HG03460 (cell line): ENCODE data around the gene UGT1A10.
"Not testable (repeated sequence)": the region's sequence is repeated elsewhere in the genome, so short reads cannot be mapped to it uniquely, and the experiment has no call there.

ENCODE experiments used
- ATAC-seq: cut with Tn5 transposase; IDR thresholded peaks from one replicate; pipeline ENCODE4 v1.9.1; 2021; ENCODE audit not compliant: unreplicated experiment

UGT1A10 gene

DNA sequence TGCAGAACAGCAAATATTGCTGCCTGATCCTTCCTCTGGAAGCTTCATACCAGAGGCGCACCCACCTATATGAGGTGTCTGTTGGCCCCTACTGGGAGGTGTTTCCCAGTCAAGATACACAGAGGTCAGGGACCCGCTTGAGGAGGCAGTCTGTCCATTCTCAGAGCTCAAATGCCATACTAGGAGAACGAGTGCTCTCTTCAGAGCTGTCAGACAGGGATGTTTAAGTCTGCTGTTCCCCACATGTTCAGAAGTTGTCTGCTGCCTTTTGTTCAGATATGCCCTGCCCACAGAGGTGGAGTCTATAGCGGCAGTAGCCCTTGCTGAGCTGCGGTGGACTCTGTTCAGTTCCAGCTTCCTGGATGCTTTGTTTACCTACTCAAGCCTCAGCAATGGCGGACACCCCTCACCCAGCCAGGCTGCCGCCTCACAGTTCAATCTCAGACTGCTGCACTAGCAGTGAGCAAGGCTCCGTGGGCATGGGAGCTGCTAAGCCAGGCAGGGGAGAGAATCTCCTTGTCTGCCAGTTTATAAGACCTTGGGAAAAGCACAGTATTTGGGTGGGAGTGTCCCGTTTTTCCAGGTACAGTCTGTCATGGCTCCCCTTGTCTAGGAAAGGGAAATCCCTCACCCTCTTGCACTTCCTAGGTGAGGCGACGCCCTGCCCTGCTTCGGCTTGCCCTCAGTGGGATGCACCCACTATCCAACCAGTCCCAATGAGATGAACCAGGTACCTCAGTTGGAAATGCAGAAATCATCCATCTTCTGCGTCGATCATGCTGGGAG is 100.8 kb downstream of the UGT1A10 start:
- not testable (repeated sequence) for ATAC-seq

DNA sequence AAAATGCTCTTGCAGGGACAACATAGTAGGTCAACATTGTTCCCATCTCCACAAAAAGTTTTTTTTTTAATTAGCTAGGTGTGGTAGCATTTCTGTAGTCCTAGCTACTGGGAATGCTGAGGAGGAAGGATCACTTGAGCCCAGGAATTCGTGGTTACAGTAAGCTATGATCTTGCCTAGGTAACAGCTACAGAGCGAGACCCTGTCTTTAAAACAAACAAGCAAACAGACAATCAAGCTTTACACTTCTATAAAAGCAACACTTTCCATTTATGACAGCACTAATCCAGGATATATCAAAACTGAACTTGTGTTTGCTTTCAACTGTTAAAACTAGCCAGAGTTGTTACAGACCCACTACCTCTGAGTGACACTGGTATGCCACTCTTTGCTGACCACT is 104.6 kb downstream of the UGT1A10 start:
- ATAC-seq, result no peak

DNA sequence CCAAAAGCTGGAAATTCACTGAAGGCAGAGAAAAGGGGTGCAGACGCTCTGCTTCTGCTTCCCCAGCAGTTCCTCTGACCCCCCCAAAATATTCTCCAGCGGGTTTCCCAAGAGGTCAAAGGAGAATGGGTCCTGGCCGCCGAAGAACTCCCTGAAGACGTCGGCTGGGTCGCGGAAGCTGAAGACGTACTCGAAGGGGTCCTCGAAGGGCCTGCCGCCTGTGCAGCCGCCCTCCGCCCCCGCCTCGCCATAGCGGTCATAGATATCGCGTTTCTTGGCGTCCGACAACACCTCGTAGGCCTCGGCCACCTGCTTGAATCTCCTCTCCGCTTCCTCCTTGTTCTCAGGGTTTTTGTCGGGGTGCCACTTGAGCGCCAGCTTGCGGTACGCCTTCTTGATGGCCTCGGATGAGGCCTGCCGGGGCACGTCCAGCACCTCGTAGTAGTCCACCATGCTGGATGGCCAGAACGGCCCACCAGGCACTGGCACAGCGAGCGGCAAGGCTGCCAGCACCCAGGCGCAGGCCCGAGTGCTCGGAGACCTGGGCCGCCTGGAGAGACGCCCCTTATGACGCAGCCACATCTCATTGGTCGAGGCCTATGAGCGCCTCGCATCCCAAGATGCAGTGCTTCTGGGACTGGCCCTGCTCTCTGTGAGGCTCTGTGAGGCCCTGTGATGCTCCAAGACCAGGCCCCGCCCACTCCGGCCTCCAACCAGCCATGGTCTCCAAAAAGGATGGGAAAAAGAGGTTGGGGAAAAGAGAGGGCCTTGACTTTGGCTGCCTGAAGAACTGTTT is 107.4 kb downstream of the UGT1A10 start:
- ATAC-seq, result no peak

GRCh38 chr2:233745073-233745755 is 109.0 kb downstream of the UGT1A10 start:
- no peak for ATAC-seq

DNA sequence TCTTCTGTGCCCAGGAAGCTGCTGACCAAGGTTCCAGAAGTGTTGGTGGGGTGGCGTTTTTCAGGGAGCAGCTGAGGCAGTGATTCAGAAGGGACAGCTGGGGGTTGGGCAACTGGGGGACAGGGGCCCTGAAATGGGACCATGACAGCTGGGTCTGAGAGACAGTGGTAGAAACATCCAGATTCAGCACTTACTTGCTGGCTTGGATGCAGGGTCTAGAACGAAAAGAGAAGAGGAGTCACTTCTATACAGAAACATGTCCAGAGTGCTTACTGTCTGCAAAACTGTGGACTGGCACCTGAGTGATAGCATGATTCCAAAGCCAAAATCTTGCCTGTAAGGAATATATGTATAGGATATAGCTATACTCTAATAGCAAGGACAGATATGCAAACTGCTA is 109.6 kb downstream of the UGT1A10 start:
- ATAC-seq, result not testable (repeated sequence)

- no peak for ATAC-seq
Measured at GRCh38 chr2:233746475-233747282, 110.4 kb downstream of the UGT1A10 start.

GRCh38 chr2:233747283-233747544 is 111.0 kb downstream of the UGT1A10 start:
- ATAC-seq, result no peak

- not testable (repeated sequence) for ATAC-seq
Measured at GRCh38 chr2:233750689-233751088, 114.4 kb downstream of the UGT1A10 start.

- not testable (repeated sequence) for ATAC-seq
Measured at GRCh38 chr2:233751212-233752009, 115.2 kb downstream of the UGT1A10 start.

DNA sequence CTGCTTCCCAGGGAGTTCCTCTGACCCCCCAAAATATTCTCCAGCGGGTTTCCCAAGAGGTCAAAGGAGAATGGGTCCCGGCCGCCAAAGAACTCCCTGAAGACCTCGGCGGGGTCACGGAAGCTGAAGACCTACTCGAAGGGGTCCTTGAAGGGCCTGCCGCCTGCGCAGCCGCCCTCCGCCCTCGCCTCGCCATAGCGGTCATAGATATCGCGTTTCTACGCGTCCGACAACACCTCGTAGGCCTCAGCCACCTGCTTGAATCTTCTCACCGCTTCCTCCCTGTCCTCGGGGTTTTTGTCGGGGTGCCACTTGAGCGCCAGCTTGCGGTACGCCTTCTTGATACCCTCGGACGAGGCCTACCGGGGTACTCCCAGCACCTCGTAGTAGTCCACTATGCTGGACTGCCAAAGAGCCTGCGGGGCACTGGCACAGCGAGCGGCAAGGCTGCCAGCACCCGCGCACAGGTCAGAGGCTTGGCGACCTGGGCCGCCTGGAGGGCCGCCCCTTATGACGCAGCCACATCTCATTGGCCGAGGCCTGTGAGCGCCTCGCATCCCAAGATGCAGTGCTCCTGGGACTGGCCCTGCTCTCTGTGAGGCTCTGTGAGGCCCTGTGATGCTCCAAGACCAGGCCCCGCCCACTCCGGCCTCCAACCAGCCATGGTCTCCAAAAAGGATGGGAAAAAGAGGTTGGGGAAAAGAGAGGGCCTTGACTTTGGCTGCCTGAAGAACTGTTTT is 118.8 kb downstream of the UGT1A10 start:
- no peak for ATAC-seq

DNA sequence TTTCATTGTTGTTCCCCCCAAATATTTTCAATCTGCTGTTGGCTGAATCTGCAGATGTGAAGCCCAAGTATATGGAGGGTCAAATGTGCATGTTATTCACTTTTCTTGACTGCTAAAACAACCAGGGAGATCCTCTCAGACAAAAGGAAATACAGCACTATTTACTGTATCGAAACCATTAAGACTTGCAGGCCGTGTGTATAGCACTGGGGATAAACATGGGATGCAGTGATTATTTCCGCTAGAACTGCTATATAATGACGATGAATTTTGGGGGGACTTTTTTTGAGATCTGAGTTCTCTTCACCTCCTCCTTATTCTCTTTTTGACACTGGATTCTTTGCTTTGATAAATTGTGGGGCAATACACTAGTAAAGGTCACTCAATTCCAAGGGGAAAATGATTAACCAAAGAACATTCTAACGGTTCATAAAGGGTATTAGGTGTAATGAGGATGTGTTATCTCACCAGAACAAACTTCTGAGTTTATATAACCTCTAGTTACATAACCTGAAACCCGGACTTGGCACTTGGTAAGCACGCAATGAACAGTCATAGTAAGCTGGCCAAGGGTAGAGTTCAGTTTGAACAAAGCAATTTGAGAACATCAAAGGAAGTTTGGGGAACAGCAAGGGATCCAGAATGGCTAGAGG is 120.3 kb downstream of the UGT1A10 start:
- ATAC-seq, result no peak

GRCh38 chr2:233758141-233758540 is 121.9 kb downstream of the UGT1A10 start:
- no peak for ATAC-seq

GRCh38 chr2:233758849-233759248 is 122.6 kb downstream of the UGT1A10 start:
- no peak for ATAC-seq

DNA sequence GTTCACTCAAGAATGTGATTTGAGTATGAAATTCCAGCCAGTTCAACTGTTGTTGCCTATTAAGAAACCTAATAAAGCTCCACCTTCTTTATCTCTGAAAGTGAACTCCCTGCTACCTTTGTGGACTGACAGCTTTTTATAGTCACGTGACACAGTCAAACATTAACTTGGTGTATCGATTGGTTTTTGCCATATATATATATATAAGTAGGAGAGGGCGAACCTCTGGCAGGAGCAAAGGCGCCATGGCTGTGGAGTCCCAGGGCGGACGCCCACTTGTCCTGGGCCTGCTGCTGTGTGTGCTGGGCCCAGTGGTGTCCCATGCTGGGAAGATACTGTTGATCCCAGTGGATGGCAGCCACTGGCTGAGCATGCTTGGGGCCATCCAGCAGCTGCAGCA is 123.8 kb downstream of the UGT1A10 start, which contains the start of gene UGT1A1:
UGT1A1 (plus strand) TSS at position 228 of the 400 bp plus-strand sequence; CDS start at position 246, 18 bp downstream.
- no peak for ATAC-seq

DNA sequence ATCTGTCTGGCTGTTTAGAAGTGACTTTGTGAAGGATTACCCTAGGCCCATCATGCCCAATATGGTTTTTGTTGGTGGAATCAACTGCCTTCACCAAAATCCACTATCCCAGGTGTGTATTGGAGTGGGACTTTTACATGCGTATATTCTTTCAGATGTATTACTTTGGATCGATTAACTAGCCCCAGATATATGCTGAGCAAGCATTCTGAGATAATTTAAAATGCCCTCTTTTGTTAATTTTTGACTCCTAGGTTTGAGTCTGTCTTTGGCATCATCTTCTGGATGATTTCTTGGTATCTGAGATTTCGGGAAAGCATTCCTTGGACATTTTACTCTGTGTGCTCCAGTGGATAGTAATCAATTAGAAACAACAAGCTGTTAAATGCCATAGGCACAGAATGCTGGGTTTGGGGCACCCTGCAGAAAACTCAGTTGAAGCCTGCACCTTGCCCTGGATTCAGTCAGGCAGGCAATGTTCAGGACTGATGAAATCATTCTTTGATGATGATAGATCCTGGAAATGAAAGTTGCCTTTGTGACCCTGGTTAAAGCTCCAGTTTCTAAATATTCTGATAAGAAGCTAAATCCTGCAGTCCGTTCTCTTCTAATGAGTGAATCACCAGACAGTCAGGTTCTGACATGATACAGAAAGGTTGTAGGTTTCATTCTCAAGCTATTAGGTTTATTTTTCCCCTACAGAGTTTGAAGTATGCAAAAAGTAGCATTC is 125.0 kb downstream of the UGT1A10 start:
- no peak for ATAC-seq

DNA sequence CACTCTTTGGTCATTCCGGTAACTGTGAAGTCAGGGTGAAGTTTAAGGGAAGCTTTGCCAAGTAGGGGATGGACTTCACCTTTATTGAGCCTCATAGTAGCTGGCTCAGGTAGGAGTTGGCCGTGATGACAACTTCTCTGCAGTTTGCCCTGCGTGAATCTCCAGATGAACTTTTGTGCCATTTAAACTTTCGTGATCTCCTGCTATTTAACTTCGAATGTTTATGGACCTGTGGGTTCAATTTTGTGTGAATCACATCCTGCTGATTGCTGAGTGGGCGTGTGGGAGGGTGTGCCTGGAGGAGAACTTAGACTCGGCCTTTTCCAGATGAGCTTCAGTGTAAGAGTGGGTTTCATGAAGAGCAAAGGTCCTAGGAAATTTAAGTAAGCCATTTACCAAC is 128.0 kb downstream of the UGT1A10 start:
- ATAC-seq, result no peak

- ATAC-seq, result no peak
Measured at GRCh38 chr2:233764761-233765160, 128.5 kb downstream of the UGT1A10 start.

DNA sequence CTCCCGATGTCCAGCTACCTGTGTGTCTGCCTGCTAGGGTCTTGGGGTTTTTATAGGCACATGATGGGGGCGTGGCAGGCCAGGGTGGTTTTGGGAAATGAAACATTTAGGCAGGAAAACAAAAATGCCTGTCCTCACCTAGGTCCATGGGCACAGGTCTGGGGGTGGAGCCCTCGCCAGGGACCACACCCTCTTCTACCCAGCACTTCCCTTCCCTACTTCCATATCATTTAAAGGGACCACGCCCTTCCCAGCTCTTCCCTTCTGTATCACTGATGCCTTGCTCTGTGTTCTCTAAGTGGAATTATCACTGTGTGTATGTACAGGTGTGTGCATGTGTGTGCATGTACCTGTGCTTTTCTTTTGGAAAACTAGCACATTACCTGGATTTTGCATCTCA is 130.2 kb downstream of the UGT1A10 start:
- no peak for ATAC-seq
